ENCODE measurements around the gene NR4A3. TPM values are rescaled to one million over a fixed set of nuclear protein-coding genes. Genes with fewer than 3 reads are reported as not detected.

The NR4A3 gene
- total and polyA plus RNA-seq, 10 donors, result 0.32 to 6.7 (median 2.2) TPM

DNA sequence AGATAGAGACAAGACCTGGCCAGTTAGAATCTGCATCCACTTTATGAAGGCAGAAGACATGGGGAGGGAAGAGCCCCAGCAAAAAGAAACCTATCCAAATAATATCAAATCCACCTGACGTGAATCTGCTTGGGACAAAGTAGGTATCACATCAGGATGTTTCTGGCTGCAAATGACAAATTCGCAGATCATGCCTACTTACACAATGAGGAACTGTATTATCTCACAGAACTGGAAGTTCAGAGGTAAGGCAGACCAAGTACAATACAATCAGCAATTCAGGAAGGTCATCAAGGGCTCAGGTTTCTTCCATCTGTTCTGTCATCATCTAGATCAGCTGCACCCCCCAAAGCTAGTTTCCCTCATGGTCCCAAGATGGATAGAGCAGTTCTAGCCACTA is 13.2 kb upstream of the NR4A3 start:
- DNase-seq, result no peak
- peaks cover 0 to 10% (median 4%) of the 10 kb centered on the region in 6 donors for H3K4me1 ChIP-seq
- H3K9me3 ChIP-seq, result no peaks in the 10 kb centered on the region
- intact Hi-C loops (cut with DNase I; ENCODE audit: low total_unique reads), result loop anchor here (5.0 kb wide), 1 partner anchor 204 kb away; no protein-coding TSS in a partner anchor
- TF ChIP-seq POLR2A (IDR thresholded peaks at IDR 0.05) (no peak), POLR2AphosphoS5 (IDR thresholded peaks at IDR 0.05) (no peak)
- TF ChIP-seq, protein P1, sequence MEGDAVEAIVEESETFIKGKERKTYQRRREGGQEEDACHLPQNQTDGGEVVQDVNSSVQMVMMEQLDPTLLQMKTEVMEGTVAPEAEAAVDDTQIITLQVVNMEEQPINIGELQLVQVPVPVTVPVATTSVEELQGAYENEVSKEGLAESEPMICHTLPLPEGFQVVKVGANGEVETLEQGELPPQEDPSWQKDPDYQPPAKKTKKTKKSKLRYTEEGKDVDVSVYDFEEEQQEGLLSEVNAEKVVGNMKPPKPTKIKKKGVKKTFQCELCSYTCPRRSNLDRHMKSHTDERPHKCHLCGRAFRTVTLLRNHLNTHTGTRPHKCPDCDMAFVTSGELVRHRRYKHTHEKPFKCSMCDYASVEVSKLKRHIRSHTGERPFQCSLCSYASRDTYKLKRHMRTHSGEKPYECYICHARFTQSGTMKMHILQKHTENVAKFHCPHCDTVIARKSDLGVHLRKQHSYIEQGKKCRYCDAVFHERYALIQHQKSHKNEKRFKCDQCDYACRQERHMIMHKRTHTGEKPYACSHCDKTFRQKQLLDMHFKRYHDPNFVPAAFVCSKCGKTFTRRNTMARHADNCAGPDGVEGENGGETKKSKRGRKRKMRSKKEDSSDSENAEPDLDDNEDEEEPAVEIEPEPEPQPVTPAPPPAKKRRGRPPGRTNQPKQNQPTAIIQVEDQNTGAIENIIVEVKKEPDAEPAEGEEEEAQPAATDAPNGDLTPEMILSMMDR (IDR thresholded peaks at IDR 0.05 in 8 of 11, conservative IDR thresholded peaks at IDR 0.05 in 3 of 11), result no peak
- H3K36me3 ChIP-seq, result no peaks in the 10 kb centered on the region
- no peak overlapping the region for H3K4me3 ChIP-seq
- no peak overlapping the region for H3K27ac ChIP-seq
- no peaks in the 10 kb centered on the region for H3K27me3 ChIP-seq (replicated peaks in 1 of 7)
- 63 to 93% (median 69%) methylated on average over 2 of the region's 2 CpGs for WGBS, 5 donors

DNA sequence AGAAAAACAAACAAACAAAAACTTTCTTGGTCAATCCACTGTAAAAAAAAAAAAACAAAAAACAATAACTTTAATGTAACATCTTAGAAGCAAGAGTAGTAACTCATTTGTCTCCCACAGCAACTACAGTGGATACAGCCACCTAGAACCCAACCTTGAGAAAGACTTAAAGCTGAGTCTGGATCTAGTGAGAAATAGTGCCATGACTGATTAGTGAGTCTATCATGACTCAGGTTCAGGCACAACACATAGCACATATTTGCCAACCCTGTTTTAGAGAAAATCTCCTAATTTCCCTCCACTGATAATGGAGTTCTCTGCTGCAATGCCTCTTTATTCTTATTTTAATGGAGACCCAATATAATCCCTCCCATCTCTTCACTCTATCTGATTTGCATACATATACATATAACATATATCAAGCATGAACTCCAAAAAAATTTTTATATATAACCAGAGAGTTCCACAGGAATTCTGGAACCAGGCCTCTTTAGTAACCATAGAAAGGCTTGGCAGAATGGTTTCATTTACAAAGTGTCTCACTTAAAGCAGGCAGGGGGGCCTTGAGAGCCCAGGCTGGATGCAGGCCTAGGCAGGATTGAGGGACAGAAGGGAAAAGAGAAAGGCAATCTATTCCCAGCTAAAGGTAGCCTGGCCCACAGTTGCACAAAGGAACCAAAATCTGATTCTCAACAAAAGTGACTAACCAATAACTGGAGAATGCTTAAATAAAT is 11.9 kb upstream of the NR4A3 start:
- TF ChIP-seq, protein P1 (IDR thresholded peaks at IDR 0.05 in 8 of 11, conservative IDR thresholded peaks at IDR 0.05 in 3 of 11), result no peak
- no peak for TF ChIP-seq POLR2A (IDR thresholded peaks at IDR 0.05)
- no peak for TF ChIP-seq POLR2AphosphoS5 (IDR thresholded peaks at IDR 0.05)
- no peaks in the 10 kb centered on the region for H3K27me3 ChIP-seq (replicated peaks in 1 of 7)
- DNase-seq, result no peak
- peaks cover 0 to 10% (median 4%) of the 10 kb centered on the region in 6 donors for H3K4me1 ChIP-seq
- intact Hi-C loops (cut with DNase I; ENCODE audit: low total_unique reads), result loop anchor here (5.0 kb wide), 1 partner anchor 203 kb away; no protein-coding TSS in a partner anchor
- no peak overlapping the region for H3K4me3 ChIP-seq
- H3K27ac ChIP-seq, result no peak overlapping the region
- no peaks in the 10 kb centered on the region for H3K9me3 ChIP-seq
- H3K36me3 ChIP-seq, result no peaks in the 10 kb centered on the region

DNA sequence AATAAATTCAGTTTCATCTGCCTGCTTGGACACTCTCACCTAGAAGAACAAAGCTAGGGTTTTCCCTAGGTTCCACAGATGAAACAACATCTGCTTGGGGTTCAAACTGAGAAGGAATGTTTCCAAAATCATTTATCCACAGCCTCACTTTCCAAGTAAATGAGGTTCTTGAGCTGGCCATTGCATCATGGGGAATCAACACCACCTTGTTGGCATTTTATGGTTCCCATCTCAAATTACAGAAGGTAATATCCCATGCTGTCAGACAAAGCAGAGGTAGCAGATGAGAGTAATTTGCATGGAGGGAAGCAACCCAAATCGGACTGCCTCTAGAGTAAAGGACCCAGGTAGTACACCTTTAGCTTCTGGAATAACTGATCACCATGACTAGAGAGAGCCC is 10.5 kb upstream of the NR4A3 start:
- H3K27ac ChIP-seq, result no peak overlapping the region
- peaks cover 0 to 10% (median 4%) of the 10 kb centered on the region in 6 donors for H3K4me1 ChIP-seq
- H3K36me3 ChIP-seq, result no peaks in the 10 kb centered on the region
- no peak for TF ChIP-seq POLR2A (IDR thresholded peaks at IDR 0.05)
- TF ChIP-seq, protein P1 (IDR thresholded peaks at IDR 0.05 in 8 of 11, conservative IDR thresholded peaks at IDR 0.05 in 3 of 11), result no peak
- no peak for TF ChIP-seq POLR2AphosphoS5 (IDR thresholded peaks at IDR 0.05)
- H3K27me3 ChIP-seq (replicated peaks in 1 of 7), result no peaks in the 10 kb centered on the region
- no peak for DNase-seq
- no peak overlapping the region for H3K4me3 ChIP-seq
- intact Hi-C loops (cut with DNase I; ENCODE audit: low total_unique reads), result no loop called here
- no peaks in the 10 kb centered on the region for H3K9me3 ChIP-seq
- WGBS, 5 donors, result 0 to 33% (median 29%) methylated on average over 1 of the region's 1 CpG

DNA sequence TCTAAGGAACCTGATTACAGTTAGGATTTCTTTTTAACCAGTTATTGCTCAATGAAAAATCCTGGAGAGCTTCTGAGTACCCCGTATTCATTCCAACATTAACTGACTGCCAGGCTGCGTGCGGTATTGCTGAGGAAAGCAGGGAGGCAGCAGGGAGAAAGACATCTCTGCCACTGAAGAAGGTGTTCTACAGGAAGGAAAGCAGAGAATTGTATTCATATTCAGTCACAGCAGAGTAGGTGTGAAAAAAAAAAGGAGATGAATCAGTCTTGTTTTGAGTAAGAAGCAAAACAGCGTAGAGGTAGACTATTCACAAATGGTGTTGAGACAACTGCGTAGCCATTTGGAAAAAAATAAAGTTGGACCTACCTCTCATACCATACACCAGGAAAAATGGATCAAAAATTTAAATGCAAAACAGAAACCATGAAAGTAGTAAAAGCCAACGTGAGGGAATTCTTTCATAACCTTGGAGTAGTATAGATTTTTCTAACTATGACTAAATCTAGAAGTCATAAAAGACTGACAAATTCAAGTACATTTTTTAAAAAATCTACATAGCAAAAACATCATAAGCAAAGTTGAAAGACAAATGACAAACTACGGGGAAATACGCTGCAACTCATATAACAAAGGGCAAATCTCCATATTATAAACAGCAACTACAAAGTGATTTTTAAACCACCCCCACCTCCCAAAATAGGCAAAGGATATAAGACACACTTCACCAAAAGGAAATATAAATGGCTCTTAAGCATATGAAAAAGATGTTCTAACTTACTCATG is 9.9 kb upstream of the NR4A3 start:
- Histone ChIP-seq H3K36me3 (no peaks in the 10 kb centered on the region), H3K27ac (no peak overlapping the region), H3K4me3 (no peak overlapping the region), H3K4me1 (peaks cover 0 to 10% (median 4%) of the 10 kb centered on the region in 6 donors), H3K9me3 (no peaks in the 10 kb centered on the region), H3K27me3 (replicated peaks in 1 of 7) (no peaks in the 10 kb centered on the region)
- TF ChIP-seq, protein P1 (IDR thresholded peaks at IDR 0.05 in 8 of 11, conservative IDR thresholded peaks at IDR 0.05 in 3 of 11), result no peak
- intact Hi-C loops (cut with DNase I; ENCODE audit: low total_unique reads), result no loop called here
- WGBS, 5 donors, result 75 to 85% (median 80%) methylated on average over 8 of the region's 8 CpGs
- DNase-seq, result no peak
